Neuronal stem cell (in vitro differentiated cells): ENCODE results near the gene SERPINA3.

Source experiments
- DNase-seq: peaks from one replicate; pipeline ENCODE4 v3.0.0-alpha.2; 2013; ENCODE audit warnings: low spot score
- H2AFZ ChIP-seq: one replicate; pipeline ENCODE4 v1.6.1; 2013; ENCODE audit warnings: mild to moderate bottlenecking, low read length, inconsistent platforms
- H2AK5ac ChIP-seq: 2 replicates; pipeline ENCODE4 v1.6.1; 2013; ENCODE audit warnings: low read depth, mild to moderate bottlenecking, inconsistent platforms, low read length, moderate library complexity, mixed read lengths
- H2BK120ac ChIP-seq: 2 replicates; pipeline ENCODE4 v1.6.1; 2013; ENCODE audit warnings: low read depth, mild to moderate bottlenecking, inconsistent platforms, low read length, moderate library complexity, mixed read lengths
- H2BK12ac ChIP-seq: one replicate; pipeline ENCODE4 v1.6.1; 2013; ENCODE audit warnings: low read length, inconsistent platforms
- H2BK15ac ChIP-seq: 2 replicates; pipeline ENCODE4 v1.6.1; 2013; ENCODE audit warnings: mild to moderate bottlenecking, low read length, inconsistent platforms, mixed read lengths
- H2BK5ac ChIP-seq: one replicate; pipeline ENCODE4 v1.6.1; 2013; ENCODE audit warnings: inconsistent platforms, mild to moderate bottlenecking, low read length, moderate library complexity
- H3K14ac ChIP-seq: one replicate; pipeline ENCODE4 v1.6.1; 2013; ENCODE audit warnings: low read length, inconsistent platforms
- H3K18ac ChIP-seq: 2 replicates; pipeline ENCODE4 v1.6.1; 2013; ENCODE audit warnings: low read length, inconsistent platforms
- H3K23ac ChIP-seq: 2 replicates; pipeline ENCODE4 v1.6.1; 2013; ENCODE audit warnings: low read depth, mild to moderate bottlenecking, mixed read lengths, low read length, inconsistent platforms; ENCODE audit not compliant: poor library complexity
- H3K27ac ChIP-seq: replicated peaks from 3 replicates; pipeline ENCODE4 v1.5.1; 2013; ENCODE audit warnings: low read length, inconsistent platforms
- H3K27me3 ChIP-seq, 3 experiments: 2 replicates each; pipeline ENCODE4 v1.6.1; 2013; ENCODE audit warnings: low read length in 3 of 3, mild to moderate bottlenecking in 2 of 3, inconsistent platforms in 1 of 3, low read depth in 1 of 3, mixed read lengths in 1 of 3, moderate library complexity in 1 of 3; ENCODE audit not compliant: control insufficient read depth in 3 of 3, insufficient read depth in 3 of 3
- H3K36me3 ChIP-seq, 2 donors: replicated peaks in 1 of 2; 2 replicates each; pipeline ENCODE4 v1.6.1; 2013; ENCODE audit warnings: low read length in 2 of 2; ENCODE audit not compliant: control insufficient read depth in 2 of 2, insufficient read depth in 2 of 2
- H3K4ac ChIP-seq: 2 replicates; pipeline ENCODE4 v1.6.1; 2013; ENCODE audit warnings: inconsistent platforms, mild to moderate bottlenecking, low read length, moderate library complexity
- H3K4me1 ChIP-seq, 2 donors: 1 replicate in 1 of 2; 2 replicates in 1 of 2; pipeline ENCODE4 v1.6.1; 2013; ENCODE audit warnings: low read length in 2 of 2, low read depth in 1 of 2; ENCODE audit not compliant: control insufficient read depth in 2 of 2, insufficient read depth in 1 of 2
- H3K4me2 ChIP-seq: one replicate; pipeline ENCODE4 v1.6.1; 2013; ENCODE audit warnings: mild to moderate bottlenecking, low read length, inconsistent platforms; ENCODE audit not compliant: insufficient read depth, poor library complexity, severe bottlenecking
- H3K4me3 ChIP-seq, 2 donors: 2 replicates each; pipeline ENCODE4 v1.5.1; 2013; ENCODE audit warnings: low read length in 2 of 2, mild to moderate bottlenecking in 2 of 2, inconsistent platforms in 1 of 2, moderate library complexity in 1 of 2
- H3K79me1 ChIP-seq: one replicate; pipeline ENCODE4 v1.6.1; 2013; ENCODE audit warnings: low read depth, mild to moderate bottlenecking, inconsistent platforms, low read length, moderate library complexity
- H3K9ac ChIP-seq: one replicate; pipeline ENCODE4 v1.6.1; 2013; ENCODE audit warnings: mild to moderate bottlenecking, low read depth, low read length, inconsistent platforms; ENCODE audit not compliant: poor library complexity
- H3K9me3 ChIP-seq, 2 donors: replicated peaks in 1 of 2; 2 replicates each; pipeline versions ENCODE3 to v1.6.1; 2013; ENCODE audit warnings: low read length in 2 of 2, mild to moderate bottlenecking in 2 of 2, inconsistent platforms in 1 of 2, low read depth in 1 of 2, mixed read lengths in 1 of 2, moderate library complexity in 1 of 2; ENCODE audit not compliant: control insufficient read depth in 2 of 2, insufficient read depth in 1 of 2
- H4K8ac ChIP-seq: one replicate; pipeline ENCODE4 v1.6.1; 2013; ENCODE audit warnings: low read depth, mild to moderate bottlenecking, inconsistent platforms, low read length, moderate library complexity
- H4K91ac ChIP-seq: one replicate; pipeline ENCODE4 v1.6.1; 2013; ENCODE audit warnings: low read length, low read depth, mild to moderate bottlenecking, inconsistent platforms; ENCODE audit not compliant: poor library complexity
- WGBS, 2 donors: extraction: QIAGEN DNeasy Blood & Tissue Kit; methylation state at CpG; one replicate each; pipeline ENCODE4 v1.1.7; 2013; ENCODE audit warnings: missing lambda C conversion rate in 2 of 2, mixed read lengths in 1 of 2; ENCODE audit not compliant: insufficient read length in 2 of 2, insufficient replicate concordance in 1 of 2; ENCODE audit errors: extremely low coverage in 2 of 2; 5-methylcytosine and 5-hydroxymethylcytosine counted together

The SERPINA3 gene

DNA sequence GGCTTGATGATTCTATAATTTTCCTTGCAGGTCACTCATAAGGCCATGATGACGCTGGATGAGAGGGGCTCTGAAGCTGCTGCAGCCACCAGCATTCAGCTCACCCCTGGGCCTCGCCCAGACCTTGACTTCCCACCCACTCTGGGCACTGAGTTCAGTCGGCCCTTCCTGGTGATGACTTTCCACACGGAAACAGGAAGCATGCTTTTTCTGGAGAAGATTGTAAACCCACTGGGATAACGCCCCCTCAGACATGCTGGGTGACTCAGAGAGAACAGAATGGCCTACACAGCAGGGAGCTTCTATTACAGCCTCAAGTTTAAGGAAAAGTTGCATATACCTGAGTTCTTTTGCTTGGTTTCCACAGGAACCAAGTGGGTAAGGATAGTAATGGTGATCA is 34.3 kb downstream of the SERPINA3 start:
- Histone ChIP-seq H3K9me3 (no peaks in the 10 kb centered on the region), H4K91ac (no peak overlapping the region), H2BK15ac (no peak overlapping the region), H3K14ac (peak overlapping the region; percentile 74), H2BK120ac (no peak overlapping the region), H3K4me1 (peaks cover 0 to 4% of the 10 kb centered on the region in 2 donors), H3K79me1 (no peaks in the 10 kb centered on the region), H2BK5ac (no peak overlapping the region), H3K36me3 (no peaks in the 10 kb centered on the region), H2AK5ac (no peak overlapping the region), H4K8ac (no peak overlapping the region), H3K4me3 (no peak overlapping the region), H3K18ac (no peak overlapping the region), H3K4ac (no peak overlapping the region), H3K23ac (no peak overlapping the region), H2AFZ (no peak overlapping the region), H2BK12ac (no peak overlapping the region), H3K27ac (no peak overlapping the region), H3K4me2 (no peak overlapping the region), H3K27me3 (peaks cover 0 to 2% (median 0%) of the 10 kb centered on the region in 3 experiments), H3K9ac (no peak overlapping the region)
- no peak for DNase-seq
- WGBS, 2 donors: no CpG with 5 or more reads among the region's 5 CpGs

DNA sequence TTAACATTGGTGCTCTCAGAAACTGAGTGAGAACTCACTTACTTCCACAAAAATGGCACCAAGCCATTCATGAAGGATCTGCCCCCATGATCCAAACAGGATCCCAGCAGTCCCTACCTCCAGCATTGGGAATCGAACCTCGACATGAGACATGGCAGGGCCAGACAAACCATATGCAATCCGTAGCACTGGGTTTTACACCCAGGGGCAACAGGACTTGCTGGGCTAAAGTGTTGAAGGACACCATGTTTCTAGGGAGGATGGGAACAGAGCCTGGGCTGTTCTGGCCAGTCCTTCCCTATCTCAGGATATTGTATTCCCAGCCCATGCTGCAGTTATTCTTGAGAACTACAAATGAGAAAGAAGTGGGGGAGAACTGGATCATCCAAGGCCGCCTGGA is 36.6 kb downstream of the SERPINA3 start:
- H3K9me3 ChIP-seq: no peaks in the 10 kb centered on the region
- no peaks in the 10 kb centered on the region for H3K79me1 ChIP-seq
- no peak overlapping the region for H2AFZ ChIP-seq
- H3K23ac ChIP-seq: no peak overlapping the region
- H3K9ac ChIP-seq: no peak overlapping the region
- H3K4ac ChIP-seq: no peak overlapping the region
- no peak overlapping the region for H4K8ac ChIP-seq
- H4K91ac ChIP-seq: no peak overlapping the region
- peaks cover 0 to 4% of the 10 kb centered on the region in 2 donors for H3K4me1 ChIP-seq
- H2AK5ac ChIP-seq: no peak overlapping the region
- H2BK120ac ChIP-seq: no peak overlapping the region
- H2BK12ac ChIP-seq: no peak overlapping the region
- H3K27me3 ChIP-seq: peaks cover 0 to 2% (median 0%) of the 10 kb centered on the region in 3 experiments
- no peak overlapping the region for H3K27ac ChIP-seq
- no peak for DNase-seq
- H2BK5ac ChIP-seq: no peak overlapping the region
- H3K18ac ChIP-seq: no peak overlapping the region
- H2BK15ac ChIP-seq: no peak overlapping the region
- H3K4me3 ChIP-seq: no peak overlapping the region
- no peak overlapping the region for H3K14ac ChIP-seq
- H3K4me2 ChIP-seq: no peak overlapping the region
- no CpG with 5 or more reads among the region's 4 CpGs for WGBS, 2 donors
- H3K36me3 ChIP-seq: no peaks in the 10 kb centered on the region

DNA sequence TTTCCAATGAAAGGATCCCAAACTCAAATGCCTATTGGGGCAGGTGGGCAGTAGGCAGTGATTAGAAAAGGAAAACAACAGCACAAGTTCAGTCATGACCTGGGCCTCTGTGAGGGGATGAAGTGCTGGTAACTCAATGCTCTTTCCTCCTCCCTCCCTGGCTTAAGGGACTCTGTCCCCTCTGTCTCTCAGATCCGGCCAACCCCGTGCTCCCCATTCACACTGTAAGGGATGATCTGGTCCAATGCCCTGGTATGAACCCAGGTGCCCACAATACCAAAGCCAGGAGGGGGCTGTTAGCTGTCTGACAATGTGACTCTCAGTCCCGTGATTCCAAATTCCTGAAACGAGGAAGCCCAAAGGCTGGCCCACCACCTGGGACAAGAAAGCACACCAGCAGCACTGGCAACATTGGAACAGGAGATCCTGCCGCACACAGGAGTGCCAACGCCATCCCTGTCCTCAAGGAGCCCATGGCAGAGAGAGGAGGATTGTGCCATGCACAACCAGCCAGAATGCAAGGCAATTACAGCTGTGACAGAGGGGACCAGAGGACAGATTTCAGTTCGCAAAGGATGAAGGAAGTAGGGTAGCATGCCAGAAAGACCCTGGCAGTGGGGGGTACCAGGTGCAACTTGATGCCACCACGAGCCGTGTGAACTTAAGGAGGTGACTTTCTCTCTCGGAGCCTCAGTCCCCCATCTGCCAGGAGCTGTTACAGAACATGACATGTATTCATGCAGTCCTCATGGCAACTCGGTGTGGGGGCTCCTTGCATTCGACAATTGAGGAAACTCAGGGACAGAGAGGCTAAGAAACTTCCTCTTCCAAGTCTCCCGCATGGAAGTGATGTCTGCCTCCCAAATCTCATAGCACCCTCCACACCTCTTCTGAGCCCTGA is 37.6 kb downstream of the SERPINA3 start:
- Histone ChIP-seq H4K91ac (no peak overlapping the region), H3K9me3 (no peaks in the 10 kb centered on the region), H3K79me1 (no peaks in the 10 kb centered on the region), H3K36me3 (no peaks in the 10 kb centered on the region), H3K4me1 (peaks cover 0 to 4% of the 10 kb centered on the region in 2 donors), H2BK5ac (no peak overlapping the region), H3K4me3 (no peak overlapping the region), H3K18ac (no peak overlapping the region), H4K8ac (no peak overlapping the region), H3K9ac (no peak overlapping the region), H2BK15ac (no peak overlapping the region), H3K4ac (no peak overlapping the region), H3K27me3 (peaks cover 0 to 2% (median 0%) of the 10 kb centered on the region in 3 experiments), H3K4me2 (no peak overlapping the region), H3K27ac (no peak overlapping the region), H2BK12ac (no peak overlapping the region), H3K23ac (no peak overlapping the region), H2BK120ac (no peak overlapping the region), H3K14ac (no peak overlapping the region), H2AK5ac (no peak overlapping the region), H2AFZ (no peak overlapping the region)
- no CpG with 5 or more reads among the region's 13 CpGs for WGBS, 2 donors
- DNase-seq: no peak

DNA sequence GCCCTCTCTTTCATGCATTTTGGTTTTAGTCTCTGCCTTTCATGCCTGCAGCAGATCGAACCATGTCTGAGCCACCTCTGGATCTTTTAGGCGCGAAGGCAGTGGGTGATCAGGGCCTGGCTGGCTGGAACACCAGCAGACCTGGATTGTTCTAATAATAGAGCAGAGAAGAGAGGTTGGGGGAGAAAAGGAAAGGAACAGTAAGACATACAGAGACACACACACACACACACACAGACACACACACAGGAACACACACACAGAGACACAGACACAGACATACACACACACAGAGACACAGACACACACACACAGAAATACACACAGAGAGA is 38.2 kb downstream of the SERPINA3 start:
- H2AK5ac ChIP-seq: no peak overlapping the region
- peaks cover 0 to 2% (median 0%) of the 10 kb centered on the region in 3 experiments for H3K27me3 ChIP-seq
- WGBS, 2 donors: no CpG with 5 or more reads among the region's 3 CpGs
- no peak overlapping the region for H2BK120ac ChIP-seq
- no peak overlapping the region for H3K4me2 ChIP-seq
- no peaks in the 10 kb centered on the region for H3K36me3 ChIP-seq
- H4K8ac ChIP-seq: no peak overlapping the region
- no peak overlapping the region for H2BK12ac ChIP-seq
- no peak overlapping the region for H3K18ac ChIP-seq
- no peaks in the 10 kb centered on the region for H3K79me1 ChIP-seq
- H2BK15ac ChIP-seq: no peak overlapping the region
- no peak overlapping the region for H3K23ac ChIP-seq
- H3K9me3 ChIP-seq: no peaks in the 10 kb centered on the region
- DNase-seq: no peak
- peaks cover 0 to 4% of the 10 kb centered on the region in 2 donors for H3K4me1 ChIP-seq
- H3K14ac ChIP-seq: no peak overlapping the region
- no peak overlapping the region for H3K27ac ChIP-seq
- H3K4me3 ChIP-seq: no peak overlapping the region
- peak overlapping the region; percentile 83 for H4K91ac ChIP-seq
- no peak overlapping the region for H3K4ac ChIP-seq
- H2AFZ ChIP-seq: no peak overlapping the region
- H2BK5ac ChIP-seq: no peak overlapping the region
- no peak overlapping the region for H3K9ac ChIP-seq
